DMS53 (cell line): ENCODE results near the gene PLEKHG5.

Experiments used
- DNase-seq: peaks from one replicate; lab custom pipeline; 2025; lab: John Stamatoyannopoulos, UW

Gene PLEKHG5

GRCh38 chr1:6426277-6426971 is 65.0 kb downstream of the PLEKHG5 start:
- no peak for DNase-seq

- DNase-seq, result no peak
These were observed 65.8 kb downstream of the PLEKHG5 start for GRCh38 chr1:6425658-6426057.

- DNase-seq, result peak; percentile 74
These were observed 66.6 kb downstream of the PLEKHG5 start, which contains the start of gene ESPN for GRCh38 chr1:6424619-6425593. ESPN (plus strand) TSS chr1:6424776; CDS start chr1:6424956, 180 bp downstream.

- peak; percentile 64 for DNase-seq
These were observed 67.4 kb downstream of the PLEKHG5 start for GRCh38 chr1:6424000-6424565.

- DNase-seq, result peak; percentile 92
These were observed 68.0 kb downstream of the PLEKHG5 start for GRCh38 chr1:6423321-6423999.

GRCh38 chr1:6421266-6421665 is 70.2 kb downstream of the PLEKHG5 start:
- DNase-seq, result no peak

- DNase-seq, result no peak
These were observed 70.9 kb downstream of the PLEKHG5 start for GRCh38 chr1:6420454-6421042.

- peak; percentile 63 for DNase-seq
These were observed 71.5 kb downstream of the PLEKHG5 start, which contains the start of gene HES2 for GRCh38 chr1:6419804-6420453. HES2 (minus strand) TSS chr1:6419919; CDS start chr1:6419820, 99 bp downstream.

- DNase-seq, result peak; percentile 63
These were observed 72.1 kb downstream of the PLEKHG5 start for GRCh38 chr1:6419397-6419803.

- DNase-seq, result peak; percentile 70
These were observed 72.6 kb downstream of the PLEKHG5 start for GRCh38 chr1:6418668-6419396.

- DNase-seq, result no peak
These were observed 73.4 kb downstream of the PLEKHG5 start for GRCh38 chr1:6417961-6418667.
